Muscle layer of colon (tissue), 2 donors: ENCODE data around the gene TFCP2L1.

Experiments used
- H3K27ac ChIP-seq: one replicate; pipeline ENCODE4 v1.7.0; 2013; ENCODE audit warnings: low read depth, mild to moderate bottlenecking, low read length, moderate library complexity
- H3K27me3 ChIP-seq, 2 donors: one replicate each; pipeline ENCODE4 v1.7.0; 2013; ENCODE audit warnings: low read length in 2 of 2, mild to moderate bottlenecking in 2 of 2; ENCODE audit not compliant: insufficient read depth in 2 of 2, control insufficient read depth in 1 of 2
- H3K36me3 ChIP-seq: one replicate; pipeline ENCODE4 v1.7.0; 2013; ENCODE audit warnings: mild to moderate bottlenecking, low read length; ENCODE audit not compliant: insufficient read depth
- H3K4me1 ChIP-seq: one replicate; pipeline ENCODE4 v1.7.0; 2013; ENCODE audit warnings: mild to moderate bottlenecking, low read length; ENCODE audit not compliant: insufficient read depth
- H3K4me3 ChIP-seq, 2 donors: one replicate each; pipeline ENCODE4 v1.7.0; 2013; ENCODE audit warnings: low read length in 2 of 2, low read depth in 1 of 2, mild to moderate bottlenecking in 1 of 2, moderate library complexity in 1 of 2
- H3K9ac ChIP-seq: one replicate; pipeline ENCODE4 v1.7.0; 2013; ENCODE audit warnings: low read length
- H3K9me3 ChIP-seq: one replicate; pipeline ENCODE4 v1.7.0; 2013; ENCODE audit warnings: mild to moderate bottlenecking, low read length
- donor health status: abdominal sarcoma.
- donor health status: Adenocarcinoma of cecum.

Gene TFCP2L1

DNA sequence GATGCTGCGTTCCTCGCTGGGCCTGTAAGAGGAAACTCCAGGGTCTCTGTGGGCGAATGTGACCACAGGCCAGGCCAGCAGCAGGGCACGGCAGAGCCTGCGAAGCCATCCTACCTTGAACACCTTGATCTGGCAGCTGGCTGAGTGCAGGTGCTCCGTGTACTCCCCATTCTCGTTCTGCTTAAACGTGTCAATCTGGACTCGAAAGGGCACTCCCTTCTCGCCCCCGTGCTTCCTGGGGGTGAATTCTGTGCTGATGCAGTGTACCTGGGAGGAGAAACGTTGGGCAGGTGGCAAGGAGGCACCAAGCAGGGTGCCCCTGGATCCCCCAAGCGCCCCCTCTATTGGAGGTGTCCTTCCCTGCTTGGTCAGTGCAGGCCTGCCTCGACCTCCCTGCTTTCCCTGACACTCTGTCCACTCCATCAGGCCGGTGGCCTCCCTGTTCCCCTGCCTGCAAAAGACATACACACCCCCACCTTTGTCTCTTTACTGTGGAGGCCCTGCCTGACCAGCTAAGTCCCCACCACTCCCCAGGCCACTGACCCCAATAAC lies 38.2 kb downstream of the TFCP2L1 start:
- Histone ChIP-seq H3K4me3 (no peak overlapping the region), H3K9ac (no peak overlapping the region), H3K9me3 (no peaks in the 10 kb centered on the region), H3K27ac (no peak overlapping the region), H3K27me3 (no peaks in the 10 kb centered on the region), H3K4me1 (no peaks in the 10 kb centered on the region), H3K36me3 (no peaks in the 10 kb centered on the region)

DNA sequence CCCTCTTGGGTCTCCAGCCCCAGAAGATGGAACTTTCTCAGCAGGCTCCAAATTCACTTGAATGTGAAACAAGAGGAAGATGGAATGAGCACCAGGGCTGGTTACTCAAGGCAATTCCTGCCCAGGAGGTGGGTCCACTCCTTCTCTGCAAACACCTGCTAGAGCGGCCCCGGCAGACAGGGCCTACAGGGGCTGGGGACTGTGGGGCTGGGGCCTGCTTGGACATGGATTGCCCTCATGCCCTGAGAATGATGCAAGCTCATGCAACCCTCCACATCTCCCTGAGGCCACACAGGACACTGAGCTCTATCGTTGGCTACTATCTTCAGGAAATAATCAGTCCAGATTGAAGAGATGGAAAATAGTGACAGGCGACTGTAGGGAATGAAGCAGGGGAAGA lies 39.1 kb downstream of the TFCP2L1 start:
- Histone ChIP-seq H3K27ac (no peak overlapping the region), H3K9me3 (no peaks in the 10 kb centered on the region), H3K9ac (no peak overlapping the region), H3K4me1 (no peaks in the 10 kb centered on the region), H3K36me3 (no peaks in the 10 kb centered on the region), H3K4me3 (no peak overlapping the region), H3K27me3 (no peaks in the 10 kb centered on the region)

DNA sequence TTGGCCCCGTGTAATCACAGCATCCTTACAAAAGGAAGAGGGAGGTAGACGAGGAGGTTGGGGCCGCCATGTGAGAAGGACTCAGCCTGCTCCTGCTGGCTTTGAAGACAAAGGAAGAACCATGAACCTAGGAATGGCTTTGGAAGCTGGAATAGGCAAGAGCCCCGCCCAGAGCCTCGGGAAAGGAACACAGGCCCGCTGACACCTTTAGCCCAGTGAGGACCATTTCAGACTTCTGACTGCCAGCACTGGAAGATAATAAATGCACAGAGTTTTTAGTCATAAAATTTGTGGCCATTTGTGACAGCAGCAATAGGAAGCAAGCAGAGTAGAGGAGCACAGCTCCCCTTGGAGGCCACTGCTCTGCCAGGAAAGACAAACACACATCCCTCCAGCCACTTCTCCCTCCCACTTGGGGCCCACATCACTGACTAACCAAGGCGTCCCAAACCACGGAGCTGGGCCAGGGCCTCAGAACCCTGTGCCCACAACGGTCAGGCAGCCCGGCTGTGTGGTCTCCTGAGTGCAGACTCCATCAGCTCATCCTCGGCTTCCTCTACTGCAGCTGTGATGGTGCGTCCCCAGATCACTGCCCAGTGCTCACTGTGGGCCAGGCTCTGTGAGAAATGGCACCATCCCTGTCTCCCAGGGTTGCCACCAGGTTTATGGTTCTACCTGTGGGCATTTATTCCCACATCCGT lies 39.7 kb downstream of the TFCP2L1 start:
- no peaks in the 10 kb centered on the region for H3K27me3 ChIP-seq
- H3K4me3 ChIP-seq: no peak overlapping the region
- no peaks in the 10 kb centered on the region for H3K9me3 ChIP-seq
- no peaks in the 10 kb centered on the region for H3K36me3 ChIP-seq
- no peaks in the 10 kb centered on the region for H3K4me1 ChIP-seq
- no peak overlapping the region for H3K9ac ChIP-seq
- no peak overlapping the region for H3K27ac ChIP-seq

DNA sequence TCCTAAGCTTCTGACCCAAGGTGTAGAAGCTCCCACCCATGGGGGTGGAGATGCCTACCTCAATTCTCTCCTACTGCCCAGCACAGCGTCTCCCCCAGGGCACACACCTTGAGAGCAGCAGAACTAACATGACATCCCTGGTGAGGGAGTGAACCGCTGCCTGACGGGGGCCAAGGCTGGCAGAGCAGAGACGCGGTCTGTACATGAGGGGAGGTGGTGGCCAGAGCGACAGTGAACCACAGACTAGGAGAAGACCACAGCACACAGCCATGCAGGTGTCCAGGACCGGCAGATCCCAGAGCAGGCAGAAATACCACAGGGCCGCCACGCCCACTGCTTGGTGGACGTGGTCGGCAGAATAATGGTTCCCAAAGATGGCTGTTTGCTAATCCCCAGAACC lies 40.4 kb downstream of the TFCP2L1 start:
- Histone ChIP-seq H3K4me1 (no peaks in the 10 kb centered on the region), H3K27ac (no peak overlapping the region), H3K4me3 (no peak overlapping the region), H3K36me3 (no peaks in the 10 kb centered on the region), H3K9ac (no peak overlapping the region), H3K9me3 (no peaks in the 10 kb centered on the region), H3K27me3 (no peaks in the 10 kb centered on the region)

DNA sequence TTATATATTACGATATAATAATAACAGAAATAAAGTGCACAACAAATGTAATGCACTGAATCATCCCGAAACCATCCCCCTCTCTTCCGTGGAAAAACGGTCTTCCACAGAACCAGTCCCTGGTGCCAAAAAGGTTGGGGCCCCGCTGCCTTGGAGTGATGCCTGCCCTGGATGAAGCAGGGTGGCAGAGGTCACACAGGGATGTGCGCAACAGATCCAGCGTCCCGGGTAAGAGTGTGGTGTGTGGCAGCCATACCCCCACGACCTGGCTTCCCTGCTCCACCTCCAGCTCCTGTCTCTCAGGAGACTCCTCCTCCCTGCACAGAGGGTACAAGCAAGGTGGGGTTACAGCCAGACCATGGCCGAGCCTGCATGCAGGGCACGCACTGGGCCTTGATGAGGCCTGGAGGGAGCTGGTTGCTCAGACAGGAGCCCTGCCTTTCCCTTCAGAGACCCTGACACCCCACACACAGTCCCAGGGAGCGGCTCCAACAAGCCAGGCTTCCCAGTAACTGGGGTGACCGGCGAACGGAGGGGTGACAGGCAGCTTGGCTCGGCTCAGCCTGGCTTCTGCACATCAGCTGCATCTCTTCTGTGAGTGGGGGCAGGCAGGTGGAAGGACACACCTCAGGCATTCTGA lies 41.1 kb downstream of the TFCP2L1 start:
- no peaks in the 10 kb centered on the region for H3K9me3 ChIP-seq
- no peaks in the 10 kb centered on the region for H3K4me1 ChIP-seq
- H3K9ac ChIP-seq: no peak overlapping the region
- no peak overlapping the region for H3K27ac ChIP-seq
- no peaks in the 10 kb centered on the region for H3K36me3 ChIP-seq
- H3K27me3 ChIP-seq: no peaks in the 10 kb centered on the region
- H3K4me3 ChIP-seq: no peak overlapping the region

DNA sequence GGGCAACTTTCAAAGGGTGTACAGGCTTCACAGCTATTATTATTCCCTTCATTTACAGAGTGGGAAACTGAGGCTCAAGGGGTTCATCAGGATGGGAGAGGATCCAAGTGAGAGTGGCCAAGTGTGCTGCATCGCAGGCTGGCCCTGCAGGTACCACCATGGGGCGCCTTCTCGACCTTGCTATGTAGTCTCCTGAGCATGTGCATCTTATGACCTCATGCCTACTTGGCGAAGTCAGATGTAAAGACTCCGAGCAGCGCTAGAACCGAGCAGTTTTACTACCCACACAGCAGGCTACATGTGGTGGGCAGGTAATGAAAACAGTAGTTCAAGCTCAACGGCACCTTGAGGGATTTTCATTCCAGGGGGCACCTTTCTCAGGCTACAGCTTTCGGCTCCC lies 42.0 kb downstream of the TFCP2L1 start:
- no peaks in the 10 kb centered on the region for H3K9me3 ChIP-seq
- H3K36me3 ChIP-seq: no peaks in the 10 kb centered on the region
- H3K4me3 ChIP-seq: no peak overlapping the region
- no peaks in the 10 kb centered on the region for H3K4me1 ChIP-seq
- H3K27me3 ChIP-seq: no peaks in the 10 kb centered on the region
- no peak overlapping the region for H3K9ac ChIP-seq
- no peak overlapping the region for H3K27ac ChIP-seq

DNA sequence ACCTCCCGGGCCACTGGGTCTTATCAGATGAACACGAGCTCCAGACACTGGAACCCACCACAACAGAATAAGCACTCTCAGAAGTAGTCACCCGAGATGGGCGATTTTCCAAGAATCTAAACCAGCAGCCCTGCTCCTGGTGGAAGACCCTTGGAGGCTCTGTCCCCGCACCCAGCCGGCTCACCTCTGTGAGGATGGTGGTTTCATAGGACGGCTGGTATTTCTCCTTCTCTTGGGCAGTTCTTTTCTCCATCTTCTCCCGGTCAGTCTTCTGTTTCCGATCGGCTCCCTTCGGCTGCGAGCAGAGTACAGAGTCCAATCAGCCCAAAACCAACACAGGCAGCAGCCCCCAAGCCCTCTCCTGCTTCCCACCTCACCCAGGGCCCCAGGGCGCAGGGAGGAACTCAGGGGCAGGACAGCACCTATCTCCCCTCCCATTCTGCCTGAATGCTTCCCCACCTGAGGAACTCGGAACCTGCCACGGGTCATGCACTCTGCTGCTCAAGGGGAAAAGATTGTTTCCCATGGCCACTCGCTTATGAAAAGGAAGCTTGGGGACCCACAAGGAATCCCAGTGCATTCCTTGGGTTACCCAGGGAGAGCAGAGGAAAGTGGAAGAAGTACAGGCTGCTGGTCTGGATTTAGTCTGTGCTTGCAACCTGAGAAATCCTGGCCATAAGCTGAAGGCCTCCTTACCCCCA lies 42.7 kb downstream of the TFCP2L1 start:
- no peak overlapping the region for H3K9ac ChIP-seq
- no peaks in the 10 kb centered on the region for H3K9me3 ChIP-seq
- H3K27me3 ChIP-seq: no peaks in the 10 kb centered on the region
- no peaks in the 10 kb centered on the region for H3K36me3 ChIP-seq
- H3K4me1 ChIP-seq: no peaks in the 10 kb centered on the region
- H3K4me3 ChIP-seq: no peak overlapping the region
- H3K27ac ChIP-seq: no peak overlapping the region

DNA sequence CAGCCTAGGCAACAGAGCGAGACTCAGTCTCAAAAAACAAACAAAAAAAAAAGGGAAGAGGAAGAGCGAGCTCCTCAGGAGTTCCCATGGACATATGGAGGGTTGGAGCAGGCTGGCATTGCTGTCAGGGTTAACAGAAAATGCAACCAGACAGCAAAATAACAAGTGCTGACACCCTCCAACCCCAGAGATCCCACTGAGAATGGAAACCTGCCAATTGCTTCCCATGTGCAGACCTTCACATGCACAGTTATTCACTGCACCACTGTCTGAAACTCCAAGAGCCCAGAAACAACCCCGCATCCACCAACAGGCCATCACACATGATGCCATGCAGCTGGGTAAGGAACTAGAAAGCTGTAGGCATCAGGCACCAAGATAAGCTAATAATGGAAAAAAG lies 43.5 kb downstream of the TFCP2L1 start:
- Histone ChIP-seq H3K27ac (no peak overlapping the region), H3K36me3 (no peaks in the 10 kb centered on the region), H3K4me3 (no peak overlapping the region)

DNA sequence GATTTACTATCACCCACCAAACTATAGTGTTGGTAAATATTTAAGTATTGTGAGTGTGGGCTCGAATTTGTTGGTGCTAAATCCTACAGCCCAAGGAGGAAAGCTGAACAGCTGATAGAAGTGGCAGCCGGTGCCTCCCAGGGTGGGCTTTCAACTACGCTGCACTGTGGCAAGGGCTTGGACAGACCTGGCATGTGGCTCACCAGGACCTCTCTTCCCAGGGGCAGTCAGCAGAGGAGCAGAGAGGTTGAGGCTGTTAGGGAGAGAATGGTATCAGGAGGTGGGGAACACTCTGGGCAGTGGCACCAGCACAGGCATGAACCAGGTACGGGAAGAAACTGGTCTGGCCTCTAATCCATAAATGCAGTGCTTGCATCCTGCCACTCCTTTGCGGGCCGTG lies 44.6 kb downstream of the TFCP2L1 start:
- Histone ChIP-seq H3K4me1 (no peaks in the 10 kb centered on the region), H3K36me3 (no peaks in the 10 kb centered on the region), H3K9me3 (no peaks in the 10 kb centered on the region), H3K9ac (no peak overlapping the region), H3K27me3 (no peaks in the 10 kb centered on the region), H3K4me3 (no peak overlapping the region), H3K27ac (no peak overlapping the region)

More for the DNA sequence above, 43.5 kb downstream of the TFCP2L1 start:
- Histone ChIP-seq H3K9ac (no peak overlapping the region), H3K4me1 (no peaks in the 10 kb centered on the region), H3K27me3 (no peaks in the 10 kb centered on the region), H3K9me3 (no peaks in the 10 kb centered on the region)

DNA sequence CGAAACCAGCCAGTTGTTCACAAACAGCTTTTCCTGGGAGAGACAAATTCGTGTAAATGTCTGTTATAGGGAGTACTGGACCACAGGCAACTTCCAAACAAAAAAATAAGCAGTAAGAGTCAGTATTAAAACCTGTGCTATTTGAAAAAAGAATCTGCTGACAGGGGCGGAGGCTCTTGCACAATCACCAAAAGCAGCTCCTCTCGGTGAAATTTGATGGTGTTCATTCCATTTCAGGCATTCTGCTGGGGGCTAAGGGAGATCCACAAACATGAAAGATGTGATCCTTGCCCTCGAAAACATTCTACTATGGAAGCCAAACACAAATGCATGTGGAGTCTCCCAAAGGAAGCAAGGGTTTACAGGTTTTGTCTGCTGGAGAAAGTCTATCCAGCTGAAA lies 45.0 kb downstream of the TFCP2L1 start:
- no peak overlapping the region for H3K9ac ChIP-seq
- H3K27ac ChIP-seq: no peak overlapping the region
- no peaks in the 10 kb centered on the region for H3K9me3 ChIP-seq
- no peaks in the 10 kb centered on the region for H3K36me3 ChIP-seq
- no peak overlapping the region for H3K4me3 ChIP-seq
- H3K4me1 ChIP-seq: no peaks in the 10 kb centered on the region
- H3K27me3 ChIP-seq: no peaks in the 10 kb centered on the region

DNA sequence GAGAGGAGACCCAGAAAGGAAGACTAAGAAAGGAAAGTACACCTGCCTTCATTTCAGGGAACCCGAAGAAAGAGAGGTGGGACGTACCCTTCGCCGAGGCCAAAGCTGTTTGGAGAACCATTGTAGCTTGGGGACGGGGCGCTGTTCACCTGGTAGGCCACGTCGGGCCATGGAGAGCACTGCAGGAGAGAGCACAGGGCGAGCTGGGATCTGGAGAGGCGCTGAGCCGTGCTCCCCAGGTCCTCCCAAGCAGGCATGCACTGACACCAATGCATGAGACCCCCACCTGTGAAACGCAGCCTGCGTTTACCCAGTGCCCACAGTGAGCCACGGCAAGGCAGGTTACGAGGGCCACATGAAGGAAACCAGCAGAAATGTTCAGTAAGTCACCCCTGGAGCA lies 45.5 kb downstream of the TFCP2L1 start:
- H3K36me3 ChIP-seq: no peaks in the 10 kb centered on the region
- H3K4me1 ChIP-seq: no peaks in the 10 kb centered on the region
- no peaks in the 10 kb centered on the region for H3K27me3 ChIP-seq
- H3K9ac ChIP-seq: no peak overlapping the region
- H3K9me3 ChIP-seq: no peaks in the 10 kb centered on the region
- H3K27ac ChIP-seq: no peak overlapping the region
- H3K4me3 ChIP-seq: no peak overlapping the region
